DMS53 (cell line): ENCODE data around the gene ABHD14A.
"Not testable (repeated sequence)": the region's sequence is repeated elsewhere in the genome, so short reads cannot be mapped to it uniquely, and the experiment has no call there.

ENCODE experiments used
- DNase-seq: peaks from one replicate; lab custom pipeline; 2025; lab: John Stamatoyannopoulos, UW

The ABHD14A gene

GRCh38 chr3:51974277-51974962 lies 444 bp upstream of the ABHD14A start:
- DNase-seq: peak; percentile 49

- peak; percentile 13 for DNase-seq
Measured at GRCh38 chr3:51975852-51976549, 1.1 kb downstream of the ABHD14A start.

GRCh38 chr3:51977446-51978142 lies 2.7 kb downstream of the ABHD14A start:
- no peak for DNase-seq

GRCh38 chr3:51978143-51978502 lies 3.3 kb downstream of the ABHD14A start:
- DNase-seq: no peak

- no peak for DNase-seq
Measured at GRCh38 chr3:51980253-51980652, 5.4 kb downstream of the ABHD14A start.

DNA sequence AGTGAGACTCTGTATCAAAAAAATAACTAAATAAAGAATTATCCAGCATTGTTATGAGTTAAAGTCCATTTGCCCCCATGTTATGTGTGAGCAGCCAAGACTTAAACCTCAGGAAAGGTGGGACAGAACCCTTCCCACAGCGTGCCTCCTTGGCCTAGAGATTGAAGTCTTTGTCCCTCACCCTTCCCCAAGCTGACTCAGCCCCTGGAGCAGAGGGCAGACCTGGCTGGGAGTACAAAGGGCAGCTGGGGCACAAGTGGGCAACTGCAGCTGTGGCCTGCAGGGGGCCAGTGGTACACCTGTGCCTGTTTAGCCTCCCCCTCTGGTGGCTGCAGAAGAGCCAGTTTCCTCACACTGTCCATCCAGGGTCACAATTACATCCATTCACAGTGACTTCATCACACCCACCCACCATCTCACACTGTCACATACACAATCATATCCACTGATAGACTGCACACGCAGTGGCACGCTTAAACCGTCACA lies 7.5 kb downstream of the ABHD14A start:
- peak; percentile 86 for DNase-seq

- peak; percentile 86 for DNase-seq
Measured at GRCh38 chr3:51982838-51983577, 8.1 kb downstream of the ABHD14A start, which contains the start of gene ACY1. TSS of gene ACY1 (plus strand) at chr3:51983535. CDS start at chr3:51984065, 530 bp downstream.

DNA sequence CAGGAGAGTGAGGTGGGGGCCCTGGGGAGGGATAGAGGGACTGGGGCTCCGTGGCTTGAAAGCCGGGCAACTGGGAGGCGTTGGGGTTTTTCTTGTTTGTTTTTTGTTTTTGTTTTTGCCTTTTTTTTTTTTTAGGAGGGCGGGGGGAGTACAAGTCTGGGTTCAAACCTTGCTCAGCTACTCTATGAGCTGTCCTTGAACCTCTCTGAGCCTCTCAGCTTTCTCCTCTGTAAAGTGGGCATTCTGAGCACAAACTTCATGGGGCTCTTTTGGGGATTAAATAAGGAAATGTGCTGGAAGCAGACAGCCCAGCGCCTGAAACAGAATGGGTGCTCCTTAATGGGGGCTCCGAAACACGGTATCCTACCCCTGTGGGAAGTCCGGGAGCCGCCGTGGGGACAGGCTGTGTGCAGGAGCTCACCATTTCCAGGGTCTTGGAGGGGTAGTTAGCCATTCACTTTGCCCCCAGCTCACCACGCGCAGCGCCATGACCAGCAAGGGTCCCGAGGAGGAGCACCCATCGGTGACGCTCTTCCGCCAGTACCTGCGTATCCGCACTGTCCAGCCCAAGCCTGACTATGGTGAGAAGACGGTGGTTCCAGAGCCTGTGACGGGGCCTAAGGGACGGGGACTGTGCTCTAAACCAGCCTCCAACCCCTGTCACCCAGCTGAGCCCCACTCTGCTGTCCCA lies 8.9 kb downstream of the ABHD14A start:
- DNase-seq: peak; percentile 24

GRCh38 chr3:51984269-51984647 lies 9.4 kb downstream of the ABHD14A start:
- DNase-seq: no peak

GRCh38 chr3:51985063-51985462 lies 10.2 kb downstream of the ABHD14A start:
- no peak for DNase-seq

GRCh38 chr3:51986010-51986947 lies 11.4 kb downstream of the ABHD14A start:
- DNase-seq: no peak

- no peak for DNase-seq
Measured at GRCh38 chr3:51987568-51987967, 12.7 kb downstream of the ABHD14A start.

DNA sequence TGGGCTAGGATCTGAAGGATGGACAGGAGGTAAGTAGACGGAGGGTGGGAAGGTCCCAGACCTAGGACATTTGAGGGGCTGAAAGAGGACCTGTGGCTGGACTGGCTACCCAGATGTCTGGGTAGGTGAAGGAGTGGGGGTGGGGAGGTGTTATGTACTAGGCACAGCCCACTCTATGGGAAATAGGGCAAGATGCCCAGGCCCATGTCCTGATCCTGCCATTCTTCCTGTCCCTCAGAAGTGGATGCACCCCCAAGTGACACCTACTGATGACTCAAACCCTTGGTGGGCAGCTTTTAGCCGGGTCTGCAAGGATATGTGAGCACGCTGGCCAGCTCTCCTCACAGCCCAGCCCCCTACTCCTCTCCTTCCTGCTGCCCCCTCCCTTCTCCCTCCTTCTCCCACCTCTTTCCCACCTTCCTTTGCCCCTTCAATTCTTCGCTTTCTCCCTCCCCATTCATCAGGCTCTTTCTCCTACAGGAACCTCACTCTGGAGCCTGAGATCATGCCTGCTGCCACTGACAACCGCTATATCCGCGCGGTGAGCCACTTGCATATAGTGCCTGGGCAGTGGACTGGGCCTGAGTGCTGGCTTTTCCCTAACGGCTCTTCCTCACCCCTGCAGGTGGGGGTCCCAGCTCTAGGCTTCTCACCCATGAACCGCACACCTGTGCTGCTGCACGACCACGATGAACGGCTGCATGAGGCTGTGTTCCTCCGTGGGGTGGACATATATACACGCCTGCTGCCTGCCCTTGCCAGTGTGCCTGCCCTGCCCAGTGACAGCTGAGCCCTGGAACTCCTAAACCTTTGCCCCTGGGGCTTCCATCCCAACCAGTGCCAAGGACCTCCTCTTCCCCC lies 13.7 kb downstream of the ABHD14A start:
- DNase-seq: peak; percentile 10

DNA sequence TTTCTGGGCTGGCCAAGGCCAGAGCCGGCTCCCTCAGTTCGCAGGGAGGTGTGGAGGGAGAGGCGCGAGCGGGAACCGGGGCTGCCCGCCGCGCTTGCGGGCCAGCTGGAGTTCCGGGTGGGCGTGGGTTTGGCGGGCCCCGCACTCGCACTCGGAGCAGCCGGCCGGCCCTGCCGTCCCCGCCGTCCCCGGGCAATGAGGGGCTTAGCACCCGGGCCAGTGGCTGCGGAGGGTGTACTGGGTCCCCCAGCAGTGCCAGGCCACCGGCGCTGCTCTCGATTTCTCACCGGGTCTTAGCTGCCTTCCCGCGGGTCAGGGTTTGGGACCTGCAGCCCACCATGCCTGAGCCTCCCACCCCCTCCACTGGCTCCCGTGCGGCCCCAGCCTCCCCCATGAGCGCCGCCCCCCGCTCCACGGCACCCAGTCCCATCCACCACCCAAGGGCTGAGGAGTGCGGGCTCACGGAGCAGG lies 15.7 kb downstream of the ABHD14A start:
- DNase-seq: not testable (repeated sequence)

DNA sequence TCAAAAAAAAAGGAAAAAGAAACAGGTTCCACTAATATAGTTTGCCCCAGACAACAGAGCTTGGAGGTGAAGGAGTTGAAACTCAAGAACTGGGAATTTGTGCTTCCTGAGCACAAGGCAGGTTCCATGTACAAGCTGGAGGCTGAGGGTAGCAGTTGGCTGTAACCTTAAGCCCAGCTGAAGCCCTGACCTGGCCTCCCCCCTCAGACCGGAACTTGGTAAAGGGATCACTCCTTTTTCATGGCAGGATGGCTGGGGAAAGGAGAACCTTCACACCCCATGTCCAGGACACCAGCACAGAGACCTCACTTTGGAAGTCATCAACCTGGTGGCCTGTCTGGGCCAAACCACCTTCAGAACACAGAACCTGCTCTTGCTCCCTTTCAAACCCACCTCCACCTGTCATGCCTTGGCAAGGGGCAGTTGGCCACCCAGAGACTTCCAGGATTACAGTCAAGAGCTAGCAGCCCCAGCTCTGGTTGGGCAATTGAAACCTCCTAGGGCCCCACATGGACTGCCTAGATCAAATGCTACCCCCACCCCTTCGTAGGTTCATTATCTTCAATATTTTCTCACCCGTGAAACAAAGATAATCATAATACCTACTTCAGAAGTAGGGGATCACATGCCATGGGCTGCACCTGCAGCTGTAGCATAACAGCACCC lies 17.3 kb downstream of the ABHD14A start:
- DNase-seq: no peak

- not testable (repeated sequence) for DNase-seq
Measured at GRCh38 chr3:51993657-51994056, 18.8 kb downstream of the ABHD14A start.

DNA sequence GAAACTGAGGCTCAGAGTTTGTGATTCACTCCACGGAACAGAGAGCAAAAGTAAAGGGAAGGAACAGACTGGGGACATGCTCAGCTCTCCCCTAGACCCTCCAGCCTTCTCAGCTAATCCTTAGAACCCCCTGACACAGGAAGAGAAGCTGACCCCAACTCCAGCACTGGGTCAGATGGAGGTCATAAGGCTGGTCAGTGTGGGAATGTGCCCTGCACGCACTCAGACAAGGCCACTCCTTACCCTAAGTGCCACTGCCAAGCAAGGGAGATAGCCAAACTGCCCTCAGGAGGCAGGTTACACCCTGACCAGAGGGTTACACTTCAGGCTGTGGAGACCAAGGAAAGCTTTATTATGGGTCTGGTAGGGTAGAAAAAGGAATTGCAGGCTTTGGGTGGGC lies 19.7 kb downstream of the ABHD14A start:
- no peak for DNase-seq

GRCh38 chr3:51995346-51996163 lies 20.7 kb downstream of the ABHD14A start, which contains the start of gene RPL29:
TSS of gene RPL29 (minus strand) at chr3:51995895. CDS start at chr3:51995461, 434 bp downstream.
- peak; percentile 88 for DNase-seq
